Measurements from ENCODE around the gene HSPA12A.
"Not testable (repeated sequence)": the region's sequence is repeated elsewhere in the genome, so short reads cannot be mapped to it uniquely, and the experiment has no call there.

Gene HSPA12A

DNA sequence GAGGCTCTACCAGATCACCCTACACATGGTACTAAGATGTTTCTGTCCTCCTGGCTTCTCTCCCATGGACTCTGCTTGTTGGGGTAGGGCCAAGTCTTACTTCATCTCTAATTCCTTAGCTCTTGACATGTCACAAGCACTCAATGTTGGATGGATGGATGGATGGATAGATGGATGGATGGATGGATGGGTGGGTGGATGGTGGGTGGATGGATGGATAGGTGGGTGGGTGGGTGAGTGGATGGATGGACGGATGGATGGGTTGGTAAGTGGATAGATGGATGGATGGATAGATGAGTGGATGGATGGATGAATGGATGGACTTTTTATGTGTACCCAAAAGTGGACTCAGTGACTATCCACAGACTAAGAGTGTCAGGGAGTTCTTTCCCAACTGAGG, 28.5 kb downstream of the HSPA12A start:
- no peak for DNase-seq

DNA sequence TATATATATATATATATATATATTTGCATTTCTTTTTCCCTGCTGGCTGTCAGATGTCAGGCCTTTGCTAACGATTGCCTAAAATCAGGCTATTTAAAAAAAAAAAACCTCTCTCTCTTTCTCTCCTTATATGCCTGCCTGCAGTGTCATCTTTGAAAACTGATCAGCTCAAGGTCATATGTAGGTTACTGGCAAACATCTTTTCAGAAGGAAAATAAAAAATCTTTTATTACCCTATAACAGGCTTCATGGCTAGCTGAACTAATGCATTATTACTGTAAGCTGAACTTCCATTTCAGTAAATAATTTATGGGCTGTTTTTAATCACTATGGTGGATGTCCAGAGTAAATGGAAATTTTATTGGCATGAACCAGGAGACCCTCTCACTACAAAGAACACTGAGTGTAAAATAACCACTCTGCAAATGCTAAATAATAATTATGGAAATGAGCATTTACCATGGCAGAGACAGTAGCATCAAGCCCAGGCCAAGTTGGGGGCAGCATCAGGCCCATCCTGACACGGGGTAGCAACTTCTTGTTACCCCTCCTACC, 29.3 kb downstream of the HSPA12A start:
- no peak for DNase-seq

DNA sequence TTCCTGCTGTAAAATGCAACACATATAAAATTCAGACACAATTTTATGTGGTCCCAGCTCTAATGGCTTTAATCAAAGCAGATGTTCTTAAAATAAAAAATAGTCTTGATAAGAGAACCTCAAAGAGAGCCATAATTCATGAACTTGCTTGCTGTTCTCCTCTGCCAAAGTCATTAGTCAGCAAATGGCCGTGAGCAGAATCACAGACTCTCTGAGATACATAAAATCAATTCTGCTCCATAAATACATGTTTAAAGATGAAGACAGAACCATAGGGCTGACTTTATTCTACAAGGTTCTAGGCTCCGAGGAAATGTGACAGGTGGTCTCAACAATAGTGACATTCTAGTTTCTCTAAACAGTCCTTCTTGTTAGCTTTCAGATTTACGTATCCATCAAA, 29.8 kb downstream of the HSPA12A start:
- DNase-seq, result no peak

DNA sequence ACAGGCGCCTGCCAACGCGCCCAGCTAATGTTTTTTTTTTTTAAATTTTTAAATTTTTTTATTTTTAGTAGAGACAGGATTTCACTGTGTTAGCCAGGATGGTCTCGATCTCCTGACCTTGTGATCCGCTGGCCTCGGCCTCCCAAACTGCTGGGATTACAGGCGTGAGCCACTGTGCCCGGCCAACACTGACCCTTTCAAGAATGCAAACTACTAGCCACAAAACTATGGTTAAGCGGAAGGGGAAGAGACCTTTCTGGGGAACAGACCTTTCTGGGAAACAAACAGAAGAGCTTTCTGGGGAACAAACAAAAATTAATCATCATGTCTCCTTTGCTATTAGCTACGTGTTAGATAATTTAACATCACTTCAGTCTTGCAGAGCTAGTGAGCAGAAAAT, 30.6 kb downstream of the HSPA12A start:
- not testable (repeated sequence) for DNase-seq

DNA sequence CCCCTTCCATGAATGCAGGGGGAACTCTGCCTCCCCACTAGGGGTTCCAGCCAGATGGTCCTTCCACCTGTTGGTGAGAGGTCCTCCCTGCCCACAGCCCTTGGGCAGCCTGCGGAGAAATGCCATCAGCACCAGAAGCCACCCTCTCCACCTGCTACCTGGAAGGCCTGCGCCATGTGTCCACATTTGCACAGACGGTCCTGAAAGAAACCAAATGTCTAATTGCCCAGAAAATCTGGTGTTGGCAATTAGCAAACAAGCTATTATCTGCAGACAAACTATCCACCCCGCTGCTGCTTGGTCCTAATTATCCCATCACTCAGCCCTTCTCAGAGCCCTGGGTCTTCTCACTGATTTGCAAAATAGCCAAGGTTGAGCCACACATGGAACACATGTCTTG, 32.3 kb downstream of the HSPA12A start:
- DNase-seq, result no peak

DNA sequence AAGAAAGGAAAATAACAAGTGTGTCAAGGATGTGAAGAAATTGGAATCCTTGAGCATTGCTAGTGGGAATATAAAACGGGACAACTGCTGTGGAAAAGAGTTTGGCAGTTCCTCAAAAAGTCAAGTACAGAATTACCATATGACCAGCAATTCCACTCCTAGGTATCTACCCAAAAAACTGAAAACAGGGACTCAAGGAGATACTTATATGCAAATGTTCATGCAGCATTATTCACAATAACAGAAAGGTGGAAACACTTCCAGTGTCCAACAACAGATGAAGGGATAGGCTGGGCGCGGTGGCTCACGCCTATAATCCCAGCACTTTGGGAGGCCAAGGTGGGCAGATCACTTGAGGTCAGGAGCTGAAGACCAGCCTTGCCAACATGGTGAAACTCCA, 33.5 kb downstream of the HSPA12A start:
- no peak for DNase-seq

DNA sequence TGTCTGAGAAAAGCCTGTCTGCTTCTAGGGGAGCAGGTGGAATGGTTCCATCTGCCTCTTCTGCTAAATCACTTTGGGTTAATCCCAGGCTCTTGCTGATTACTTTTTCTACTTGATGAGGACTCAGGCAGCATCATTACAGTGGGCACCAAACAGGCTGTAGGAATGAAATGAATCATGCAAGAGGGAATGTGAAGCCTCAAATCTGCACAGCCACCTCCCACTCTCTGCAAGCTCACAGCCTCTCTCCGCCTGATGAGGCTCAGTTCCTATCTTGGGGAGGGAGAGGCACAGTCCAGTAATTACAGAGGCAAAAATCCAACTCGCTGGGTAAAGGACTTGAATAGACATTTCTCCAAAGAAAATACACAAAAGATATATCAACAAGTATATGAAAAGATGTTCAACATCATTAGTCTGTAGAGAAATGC, 34.0 kb downstream of the HSPA12A start:
- DNase-seq, result no peak

DNA sequence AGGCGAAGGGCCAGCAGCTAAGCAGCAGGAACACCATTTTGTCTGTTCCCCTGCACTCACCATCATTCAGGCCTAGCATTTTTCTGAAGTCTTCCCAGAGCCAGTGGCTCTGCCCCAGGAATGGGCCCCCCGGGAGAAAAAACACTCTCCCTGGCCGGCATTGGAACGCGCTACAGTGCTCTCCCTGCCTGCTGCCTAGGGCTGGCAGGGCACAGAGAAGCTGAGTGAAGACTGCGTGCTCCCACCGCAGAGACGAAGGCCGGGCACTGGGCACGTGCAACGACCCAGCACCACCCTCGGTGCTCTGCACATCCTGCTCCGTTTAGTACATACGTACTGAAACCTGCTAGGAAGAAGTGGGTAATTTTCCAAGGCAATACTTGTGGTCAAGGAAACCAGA, 34.4 kb downstream of the HSPA12A start:
- DNase-seq, result no peak

DNA sequence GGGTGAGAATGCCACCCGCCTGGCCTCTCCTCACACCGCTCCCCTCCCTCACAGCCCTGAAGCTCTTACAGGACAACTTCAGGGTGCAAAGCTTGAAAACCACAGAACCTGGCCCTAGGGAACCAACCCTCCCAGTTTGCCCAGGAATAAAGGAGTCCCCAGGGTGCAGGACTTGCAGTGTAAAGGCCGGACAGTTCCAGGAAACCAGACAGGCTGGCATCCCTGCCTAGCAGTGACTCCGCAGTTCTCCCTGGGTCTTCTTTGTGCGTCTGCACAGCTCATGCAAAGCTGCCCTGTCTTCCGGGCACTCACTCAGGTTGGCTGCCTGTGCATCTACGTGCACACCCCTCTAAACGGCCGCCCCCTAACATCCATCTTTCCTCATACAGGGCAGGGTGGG, 36.1 kb downstream of the HSPA12A start:
- DNase-seq, result no peak

DNA sequence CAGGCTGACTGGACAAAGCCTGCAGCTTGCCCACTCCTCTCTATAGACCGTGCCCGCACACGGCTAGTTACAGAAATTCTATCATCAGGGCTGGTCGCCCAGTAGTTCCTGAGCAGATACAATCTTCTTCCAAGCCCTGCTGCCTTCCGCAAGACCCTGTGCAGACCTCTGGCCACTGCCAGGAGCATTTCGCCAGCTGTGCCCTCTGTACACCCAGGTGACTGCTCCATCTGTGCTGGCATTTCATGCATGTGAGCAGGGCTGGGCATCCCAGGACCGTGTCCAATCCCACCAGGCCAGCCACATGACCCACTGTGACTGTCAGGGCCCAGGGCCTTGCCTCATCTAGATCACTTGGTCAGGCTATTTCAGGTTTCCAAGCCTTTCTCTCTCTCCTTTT, 36.9 kb downstream of the HSPA12A start:
- no peak for DNase-seq

DNA sequence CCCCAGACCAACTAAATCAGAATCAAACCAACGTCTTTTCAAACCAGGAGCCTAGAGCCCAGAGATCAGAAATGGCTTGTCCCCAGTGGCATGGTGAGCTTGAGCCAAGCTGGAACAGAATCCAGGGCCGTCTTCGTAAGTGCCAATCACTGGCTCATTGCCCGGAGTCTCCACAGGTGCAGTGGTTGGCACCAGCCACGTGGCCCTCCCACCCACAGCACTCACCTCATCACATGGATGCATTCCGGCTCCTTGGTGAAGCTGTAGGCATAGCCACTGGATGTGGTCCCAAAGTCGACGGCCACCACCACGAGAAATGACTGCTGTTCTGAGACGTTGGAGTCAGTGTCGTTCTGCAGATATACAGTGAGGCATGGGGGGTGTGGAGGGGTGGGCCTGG, 37.4 kb downstream of the HSPA12A start:
- no peak for DNase-seq

DNA sequence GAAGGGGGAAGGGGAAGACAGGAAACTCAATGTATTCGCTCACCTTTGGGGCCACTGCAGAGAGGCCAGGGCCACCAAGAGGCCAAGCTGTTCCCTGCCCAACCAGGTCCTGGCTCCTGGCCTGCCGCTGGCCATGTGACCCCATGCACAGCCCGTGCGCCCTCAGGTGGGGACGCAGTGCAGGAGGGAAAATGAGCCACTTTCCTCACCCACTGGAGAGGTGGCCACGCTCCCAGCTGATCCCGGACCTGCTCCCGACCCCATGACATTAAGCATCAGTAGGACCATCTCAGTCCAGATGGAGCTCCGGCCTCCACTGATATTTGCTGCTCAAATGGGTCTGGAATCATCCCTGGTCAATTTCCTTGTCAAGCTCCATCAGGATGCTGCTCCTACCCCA, 40.2 kb downstream of the HSPA12A start:
- DNase-seq, result no peak

DNA sequence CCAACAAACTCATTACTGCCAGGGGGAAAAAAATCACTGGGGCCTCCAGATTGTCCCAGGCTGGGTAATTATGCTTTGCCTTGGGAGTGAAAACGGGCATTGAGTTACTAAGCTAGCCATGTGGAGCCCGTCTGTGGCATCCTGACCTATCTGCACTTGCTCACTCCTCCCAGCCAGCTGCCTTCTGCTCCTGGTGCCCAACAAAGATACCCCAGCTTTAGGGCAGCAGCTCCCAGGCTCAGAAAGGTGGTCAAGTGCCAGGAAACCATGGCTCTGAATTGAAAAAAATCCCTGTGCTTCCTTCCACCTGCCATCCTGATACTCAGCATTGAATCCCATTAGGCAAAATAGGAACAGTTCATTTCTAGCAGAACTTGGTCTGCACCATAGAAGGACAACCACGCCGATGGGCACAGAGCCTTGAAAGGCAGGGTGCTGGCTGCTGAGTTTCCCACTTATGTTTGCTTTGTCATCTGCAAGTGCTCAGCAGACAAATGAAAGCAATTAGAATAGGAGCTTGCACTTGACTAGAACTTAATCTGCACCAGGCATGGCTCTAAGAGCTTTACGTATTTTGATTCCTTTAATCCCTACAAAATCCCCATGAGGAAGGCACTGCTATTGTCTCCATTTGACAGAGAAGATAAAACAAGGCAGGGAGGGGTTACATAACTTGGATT, 42.8 kb downstream of the HSPA12A start:
- DNase-seq, result no peak

DNA sequence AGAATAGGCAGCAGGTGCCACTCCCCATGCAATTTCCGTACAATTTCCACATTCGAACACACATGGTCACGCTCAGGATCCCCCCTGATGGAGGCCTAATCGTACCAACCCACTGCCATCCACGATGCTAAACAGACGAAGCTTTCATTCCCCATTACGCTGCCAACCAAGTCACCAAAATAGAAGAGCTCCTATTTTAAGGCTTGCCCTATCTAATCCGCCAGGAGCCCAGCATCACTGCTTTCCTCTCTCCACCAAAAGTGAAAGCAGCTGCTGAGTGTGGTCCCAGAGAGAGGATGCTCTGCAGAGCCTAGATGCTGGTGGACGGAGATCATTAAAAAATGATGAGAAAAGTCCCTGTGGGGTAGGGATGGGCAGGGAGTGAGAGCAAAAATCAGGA, 43.3 kb downstream of the HSPA12A start:
- no peak for DNase-seq

DNA sequence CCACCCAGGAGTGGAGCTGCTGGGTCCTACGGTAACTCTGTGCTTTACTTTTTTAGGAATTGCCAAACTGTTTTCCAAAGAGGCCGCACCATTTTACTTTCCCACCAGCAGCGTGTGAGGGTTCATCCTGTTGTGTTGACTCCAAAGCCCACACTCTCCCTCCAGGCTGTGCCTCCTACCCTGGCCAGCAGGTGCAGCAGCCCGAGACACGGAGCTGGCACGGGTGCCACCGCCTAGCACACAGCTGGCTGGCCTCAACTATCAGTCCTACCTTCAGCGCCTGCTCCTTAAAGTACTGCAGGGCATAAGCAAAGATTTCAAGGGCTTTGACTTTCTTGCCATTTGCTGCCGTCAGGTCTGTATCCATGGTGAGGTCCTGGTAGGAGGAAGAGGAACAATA, 44.0 kb downstream of the HSPA12A start:
- DNase-seq, result no peak

DNA sequence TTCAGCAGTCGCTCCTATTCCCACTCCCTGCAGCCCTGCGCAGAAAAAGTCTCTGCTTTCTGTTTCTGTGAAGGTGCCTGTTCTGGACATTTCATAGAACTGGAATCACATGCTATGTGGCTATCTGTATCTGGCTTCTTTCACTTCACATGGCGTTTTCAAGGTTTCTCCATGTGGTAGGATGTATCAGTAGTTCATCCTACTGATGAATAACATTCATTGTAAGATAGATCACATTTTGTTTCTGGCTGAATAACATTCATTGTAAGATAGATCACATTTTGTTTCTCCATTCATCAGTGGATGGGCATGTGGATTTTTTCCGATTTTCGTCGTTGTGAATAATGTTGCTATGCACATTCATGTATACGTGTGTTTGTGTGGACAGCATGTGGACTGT, 44.5 kb downstream of the HSPA12A start:
- DNase-seq, result no peak

DNA sequence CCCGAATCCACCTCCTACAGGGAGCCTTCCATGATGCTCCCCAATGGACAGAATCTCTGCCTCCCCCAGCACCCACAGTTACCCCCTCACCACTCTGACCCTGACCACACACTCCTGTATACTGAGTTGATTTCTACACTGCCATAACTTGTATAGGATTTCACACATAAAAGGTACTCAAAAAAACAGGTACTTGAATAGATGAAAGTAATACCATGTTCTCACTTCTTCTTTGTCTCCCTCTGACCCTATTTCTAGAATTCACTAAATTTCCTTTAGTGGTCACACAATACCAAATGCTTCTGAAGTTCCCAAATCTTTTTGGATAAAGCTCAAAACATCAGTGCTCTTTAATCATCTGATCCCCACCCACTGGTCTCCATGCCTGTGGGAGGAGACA, 45.4 kb downstream of the HSPA12A start:
- DNase-seq, result no peak

DNA sequence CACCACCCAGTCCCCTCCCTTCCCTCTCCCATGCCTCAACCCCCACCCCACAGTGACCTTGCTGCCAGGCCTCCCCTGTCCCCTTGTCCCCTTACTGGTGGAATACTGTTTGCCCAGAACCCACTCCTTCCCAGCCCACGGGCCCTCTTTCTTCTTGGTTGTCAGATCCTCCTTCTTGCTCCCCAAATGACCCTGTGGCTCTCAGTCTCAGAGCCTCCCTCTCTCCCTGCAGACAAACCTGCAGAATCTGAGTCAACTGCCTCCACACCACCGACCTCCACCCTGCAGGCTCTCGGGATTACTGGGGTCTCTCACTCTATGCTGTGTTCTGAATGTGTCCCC, 47.5 kb downstream of the HSPA12A start:
- no peak for DNase-seq

DNA sequence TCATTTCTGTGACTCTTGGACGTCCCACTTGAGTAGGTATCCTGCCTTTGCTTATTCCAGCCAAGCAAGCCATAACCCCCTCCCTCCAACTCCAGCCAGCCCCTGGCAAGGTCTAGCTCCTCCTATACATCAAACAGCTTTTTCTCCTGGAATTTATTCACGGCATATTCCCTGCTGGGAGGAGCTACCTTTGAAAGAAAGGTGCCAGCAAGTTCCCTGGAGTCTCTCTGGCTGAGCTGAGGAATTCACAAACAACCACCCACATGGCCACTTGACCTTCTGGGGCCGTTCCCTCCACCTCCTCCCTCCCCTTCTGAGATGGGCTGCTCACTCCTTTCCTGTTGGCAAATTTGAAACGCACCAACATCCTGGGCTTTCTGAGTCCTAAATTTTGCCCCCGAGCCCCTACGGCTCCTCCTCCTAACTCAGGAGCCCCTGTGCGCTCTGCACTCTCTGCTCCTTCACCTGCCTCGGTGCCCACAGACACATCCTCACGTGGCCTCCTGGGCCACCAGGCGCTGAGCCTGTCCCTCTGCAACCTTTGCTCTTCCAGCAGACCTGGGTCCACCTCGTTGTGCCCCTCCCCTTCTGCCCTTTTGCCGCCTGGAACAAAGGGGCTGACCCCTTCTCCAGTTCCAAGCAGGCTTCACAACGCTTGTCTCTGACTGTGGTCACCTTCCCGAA, 48.0 kb downstream of the HSPA12A start:
- no peak for DNase-seq

DNA sequence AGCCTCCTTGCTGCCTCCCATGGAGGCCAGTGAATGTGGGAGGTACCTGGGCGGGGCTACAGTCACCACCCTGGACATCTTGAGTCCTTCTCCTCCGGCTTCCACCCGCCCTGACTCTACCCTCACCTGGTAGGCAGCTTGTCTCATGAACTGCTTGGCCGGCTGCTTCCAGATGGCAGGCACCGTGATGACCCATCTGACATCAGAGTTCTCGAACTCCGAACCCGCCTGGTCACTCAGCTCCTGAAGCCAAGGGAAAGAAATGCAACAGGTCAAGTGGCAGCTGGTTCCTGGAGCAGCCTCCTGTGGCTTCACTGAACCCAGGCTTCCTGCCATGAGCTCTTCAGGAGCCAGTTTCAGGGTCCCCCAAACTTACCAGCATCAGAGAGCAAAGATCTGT, 50.1 kb downstream of the HSPA12A start:
- DNase-seq, result no peak

DNA sequence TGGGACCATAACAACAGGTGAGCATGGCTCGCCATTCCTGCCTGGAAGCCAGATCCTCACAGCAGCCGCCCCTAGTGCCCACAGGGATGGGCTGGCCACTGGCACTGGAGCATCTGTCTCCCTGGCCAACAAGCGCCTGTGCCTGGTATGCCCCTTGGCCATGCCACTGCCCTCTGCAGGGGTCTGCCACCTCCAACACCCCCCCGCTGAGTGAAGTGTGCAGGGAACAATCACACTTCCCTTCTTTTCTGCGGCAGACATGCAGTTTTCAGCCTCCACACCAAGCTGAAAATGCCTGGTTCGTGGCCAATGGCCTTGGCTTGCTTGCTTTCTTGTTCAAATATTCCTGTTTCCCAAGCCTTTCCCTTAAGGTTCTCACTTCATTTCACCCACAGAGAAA, 50.7 kb downstream of the HSPA12A start:
- no peak for DNase-seq

DNA sequence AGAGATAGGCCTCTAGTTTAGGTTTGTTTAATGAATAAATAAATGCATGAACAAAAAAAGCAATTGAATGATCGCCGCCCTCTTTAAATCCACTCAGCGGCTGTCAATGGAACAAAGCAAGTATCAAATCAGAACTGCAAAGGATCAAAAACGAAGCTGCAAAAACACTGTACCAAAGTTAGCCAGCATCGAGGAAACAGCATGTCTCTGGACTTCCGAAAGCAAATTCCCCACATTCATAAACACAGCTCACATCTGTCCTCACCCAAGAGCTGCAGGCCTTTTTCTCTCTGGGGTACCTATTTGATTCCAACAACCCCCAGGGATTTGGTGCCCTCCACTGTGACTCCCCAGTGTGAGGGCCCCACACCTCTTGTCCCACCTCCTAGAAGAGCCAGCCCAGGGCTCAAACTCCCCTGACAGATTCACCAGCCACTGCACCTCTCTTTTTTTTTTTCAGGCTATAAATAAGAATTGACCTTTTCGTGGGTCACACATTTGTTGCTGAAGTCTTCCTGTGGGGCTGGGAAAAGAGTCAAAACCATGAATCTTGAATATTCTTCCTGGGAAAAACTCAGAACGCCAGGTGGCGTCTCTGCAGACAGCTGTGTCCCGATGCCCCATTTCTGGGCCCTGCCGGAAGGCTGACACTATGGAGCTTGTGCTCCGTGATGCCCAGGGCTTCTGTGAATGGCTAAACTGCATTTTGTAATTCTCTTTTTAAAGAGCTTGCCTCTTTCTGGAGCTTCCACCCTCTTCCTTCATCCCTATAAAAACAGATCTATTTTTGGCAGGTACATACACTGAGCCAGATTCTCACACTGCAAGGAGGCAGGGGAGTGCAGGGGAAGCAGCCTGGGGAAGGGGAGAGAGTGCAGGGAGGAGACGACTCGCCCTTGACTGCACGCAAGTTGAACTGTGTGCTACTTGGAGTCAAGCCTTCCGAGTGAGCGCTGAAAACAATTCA, 51.7 kb downstream of the HSPA12A start:
- no peak for DNase-seq

DNA sequence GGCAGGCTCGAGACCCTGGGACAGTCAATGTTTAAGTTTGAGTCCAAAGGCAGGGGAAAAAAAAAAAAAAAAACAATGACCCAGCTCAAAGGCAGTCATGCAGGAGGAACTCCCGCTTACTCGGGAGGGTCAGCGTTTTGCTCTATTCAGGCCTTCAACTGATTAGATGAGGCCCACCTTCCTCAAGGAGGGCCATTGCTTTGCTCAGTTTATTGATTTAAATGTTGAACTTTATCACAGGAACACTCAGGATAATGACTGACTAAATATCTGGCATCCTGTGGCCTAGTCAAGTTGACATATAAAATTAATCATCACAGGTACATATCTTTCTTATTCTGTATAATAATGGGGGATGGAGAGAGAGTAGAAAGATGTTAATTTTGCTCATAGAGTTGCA, 52.6 kb downstream of the HSPA12A start:
- no peak for DNase-seq

Data from amniotic stem cell (primary cell).